SK-N-SH (cell line): Measurements from ENCODE around the gene RCOR1. TPM values are rescaled to one million over a fixed set of nuclear protein-coding genes. Genes with fewer than 3 reads are reported as not detected.

Source experiments
- CTCF ChIA-PET: fragments of 300-600, 350-600 bp; formaldehyde crosslinking; extraction: SDS; loops from one replicate; lab custom pipeline; 2021; lab: Yijun Ruan, JAX
- POLR2A ChIA-PET: fragments of 350-600 bp; sonication (Branson Sonifier 250); formaldehyde crosslinking; extraction: SDS; loops from one replicate; lab custom pipeline; 2020; ENCODE audit warnings: antibody characterized with exemption, inconsistent platforms; lab: Yijun Ruan, JAX
- DNase-seq: peaks from one replicate; pipeline ENCODE4 v3.0.0; 2012
- H2AFZ ChIP-seq: fragments of 200-600 bp; sonication (generic); 2 replicates; pipeline ENCODE4 v1.8.1; 2016; ENCODE audit warnings: antibody characterized with exemption, mild to moderate bottlenecking, low read depth
- H3F3A ChIP-seq: fragments of 200-600 bp; sonication (generic); replicated peaks from 2 replicates; pipeline ENCODE3; 2016; ENCODE audit warnings: antibody characterized with exemption, mild to moderate bottlenecking; ENCODE audit not compliant: insufficient read depth
- H3K27ac ChIP-seq, 2 experiments: fragments of 200-500 bp in 1 of 2; fragments of 200-600 bp in 1 of 2; sonication (Bioruptor generic) in 1 of 2; sonication (generic), shearing (Covaris generic) in 1 of 2; 2 replicates each; pipeline versions ENCODE4 v1.5.1 to v1.6.1; 2014 to 2016; ENCODE audit warnings: low read depth in 2 of 2, inconsistent platforms in 1 of 2, low read length in 1 of 2, mild to moderate bottlenecking in 1 of 2, mixed read lengths in 1 of 2
- H3K27me3 ChIP-seq: fragments of 200-600 bp; sonication (generic), shearing (Covaris generic); 2 replicates; pipeline ENCODE4 v1.6.1; 2016; ENCODE audit warnings: mixed run types; ENCODE audit not compliant: insufficient read depth
- H3K36me3 ChIP-seq, 2 experiments: fragments of 200-500 bp in 1 of 2; fragments of 200-600 bp in 1 of 2; sonication (Bioruptor generic) in 1 of 2; sonication (generic) in 1 of 2; replicated peaks in 1 of 2; 2 replicates each; pipeline versions ENCODE3 to v1.5.1; 2014 to 2016; ENCODE audit warnings: low read length in 1 of 2, mild to moderate bottlenecking in 1 of 2; ENCODE audit not compliant: insufficient read depth in 2 of 2, control insufficient read depth in 1 of 2
- H3K4me1 ChIP-seq, 2 experiments: fragments of 200-500 bp in 1 of 2; fragments of 200-600 bp in 1 of 2; sonication (Bioruptor generic) in 1 of 2; sonication (generic), shearing (Covaris generic) in 1 of 2; 2 replicates each; pipeline versions ENCODE4 v1.5.1 to v1.6.1; 2014 to 2016; ENCODE audit warnings: low read depth in 1 of 2, low read length in 1 of 2, mixed run types in 1 of 2; ENCODE audit not compliant: insufficient read depth in 2 of 2, control insufficient read depth in 1 of 2
- H3K4me2 ChIP-seq: fragments of 200-600 bp; sonication (generic), shearing (Covaris generic); 2 replicates; pipeline ENCODE4 v1.6.1; 2017; ENCODE audit warnings: mixed run types
- H3K4me3 ChIP-seq, 2 experiments: fragments of 200-500 bp in 1 of 2; fragments of 200-600 bp in 1 of 2; sonication (Bioruptor generic) in 1 of 2; sonication (generic), shearing (Covaris generic) in 1 of 2; 2 replicates each; pipeline versions ENCODE4 v1.5.1 to v1.8.1; 2014 to 2016; ENCODE audit warnings: low read depth in 2 of 2, inconsistent platforms in 1 of 2, low read length in 1 of 2, mild to moderate bottlenecking in 1 of 2, mixed read lengths in 1 of 2, moderate library complexity in 1 of 2
- H3K79me2 ChIP-seq: fragments of 200-600 bp; sonication (generic); 2 replicates; pipeline ENCODE4 v1.8.1; 2017; ENCODE audit warnings: mild to moderate bottlenecking; ENCODE audit not compliant: insufficient read depth
- H3K9ac ChIP-seq: fragments of 200-600 bp; sonication (generic); 2 replicates; pipeline ENCODE4 v1.6.1; 2017; ENCODE audit warnings: mixed run types
- H3K9me2 ChIP-seq: fragments of 200-600 bp; sonication (generic); 2 replicates; pipeline ENCODE4 v1.6.1; 2017; ENCODE audit warnings: mixed run types
- H3K9me3 ChIP-seq: fragments of 200-600 bp; sonication (generic); 2 replicates; pipeline ENCODE4 v1.6.1; 2017; ENCODE audit warnings: mixed run types, mild to moderate bottlenecking, moderate library complexity
- H4K20me1 ChIP-seq: fragments of 200-600 bp; sonication (generic); 2 replicates; pipeline ENCODE4 v1.6.1; 2017; ENCODE audit warnings: mild to moderate bottlenecking, mixed run types; ENCODE audit not compliant: insufficient read depth
- CHD2 ChIP-seq: fragments of 150-350 bp; IDR thresholded peaks from 2 replicates; pipeline ENCODE4 v1.6.1; 2018; ENCODE audit warnings: low read length; ENCODE audit not compliant: partially characterized antibody
- CTCF ChIP-seq: fragments of 200-600 bp; sonication (generic); IDR thresholded peaks from 2 replicates; pipeline ENCODE4 v1.6.1; 2017; ENCODE audit warnings: antibody characterized with exemption, mild to moderate bottlenecking, moderate library complexity
- ELF1 ChIP-seq: IDR thresholded peaks from 2 replicates; pipeline ENCODE4 v1.4.0; 2012
- EZH2phosphoT487 ChIP-seq: fragments of 200-600 bp; sonication (generic); IDR thresholded peaks from 2 replicates; pipeline ENCODE4 v1.6.1; 2017; ENCODE audit warnings: low read depth, mixed run types, mild to moderate bottlenecking, antibody characterized with exemption, moderate library complexity, borderline replicate concordance
- FOXJ3 ChIP-seq: sonication (generic); formaldehyde crosslinking; IDR thresholded peaks from 2 replicates; pipeline ENCODE4 v1.5.1; 2020; ENCODE audit warnings: mild to moderate bottlenecking, missing genetic modification reagents
- FOXM1 ChIP-seq: IDR thresholded peaks from 2 replicates; pipeline ENCODE4 v1.4.0; 2012; ENCODE audit warnings: low read depth, mild to moderate bottlenecking
- GABPA ChIP-seq: IDR thresholded peaks from 2 replicates; pipeline ENCODE4 v1.4.0; 2012; ENCODE audit warnings: low read depth, mild to moderate bottlenecking
- GATA2 ChIP-seq: sonication (generic); formaldehyde crosslinking; IDR thresholded peaks from 2 replicates; pipeline ENCODE4 v1.5.0; 2020; ENCODE audit warnings: mild to moderate bottlenecking, missing genetic modification reagents
- IRF3 ChIP-seq: fragments of 150-350 bp; IDR thresholded peaks from 2 replicates; pipeline ENCODE4 v1.6.1; 2016; ENCODE audit warnings: mild to moderate bottlenecking, low read depth, low read length
- MEF2A ChIP-seq: IDR thresholded peaks from 2 replicates; pipeline ENCODE4 v1.4.0; 2012; ENCODE audit warnings: low read depth, borderline replicate concordance
- NFIC ChIP-seq: IDR thresholded peaks from 2 replicates; pipeline ENCODE4 v1.4.0; 2012; ENCODE audit warnings: borderline replicate concordance
- POLR2AphosphoS5 ChIP-seq: IDR thresholded peaks from 2 replicates; pipeline ENCODE4 v1.6.1; 2012; ENCODE audit warnings: low read depth, low read length
- RAD21 ChIP-seq: IDR thresholded peaks from 2 replicates; pipeline ENCODE4 v1.6.1; 2012; ENCODE audit warnings: mild to moderate bottlenecking, low read length
- RCOR1 ChIP-seq: fragments of 150-350 bp; IDR thresholded peaks from 2 replicates; pipeline ENCODE4 v1.6.1; 2017; ENCODE audit warnings: antibody characterized with exemption, low read length
- RFX5 ChIP-seq: IDR thresholded peaks from 2 replicates; pipeline ENCODE4 v1.6.1; 2012; ENCODE audit warnings: mild to moderate bottlenecking, improper control_type of control experiment, low read length
- RXRA ChIP-seq: IDR thresholded peaks from 2 replicates; pipeline ENCODE4 v1.4.0; 2012; ENCODE audit warnings: low read depth, mild to moderate bottlenecking, borderline replicate concordance
- TAF1 ChIP-seq: IDR thresholded peaks from 2 replicates; pipeline ENCODE4 v1.6.1; 2012; ENCODE audit warnings: low read depth, mild to moderate bottlenecking, low read length, moderate library complexity, borderline replicate concordance
- TEAD4 ChIP-seq: IDR thresholded peaks from 2 replicates; pipeline ENCODE4 v1.4.0; 2012; ENCODE audit warnings: mild to moderate bottlenecking, borderline replicate concordance; ENCODE audit not compliant: insufficient read depth
- ZBTB33 ChIP-seq: IDR thresholded peaks from 2 replicates; pipeline ENCODE4 v1.4.0; 2012; ENCODE audit warnings: low read depth, borderline replicate concordance
- WGBS: methylation state at CpG from one replicate; pipeline ENCODE4 v1.1.6; 2017; ENCODE audit warnings: low lambda C conversion rate; 5-methylcytosine and 5-hydroxymethylcytosine counted together
- polyA plus RNA-seq, 3 experiments: library from polyadenylated mRNA; depleted of rRNA; stranded (reverse); fragments of >200 nt; gene quantifications; 2 replicates each; pipeline ENCODE4 v1.2.3, GENCODE V29; 2012

The RCOR1 gene
- polyA plus RNA-seq, 1 of the 3 experiments (the other 2 are of a cell fraction), result 8.5 TPM

GRCh38 chr14:102692334-102692733 is 99.9 kb downstream of the RCOR1 start:
- no peaks in the 10 kb centered on the region for H3K9me3 ChIP-seq
- no peak overlapping the region for H3K4me3 ChIP-seq
- peaks cover 66% of the 10 kb centered on the region for H3K79me2 ChIP-seq
- H3K27me3 ChIP-seq, result no peaks in the 10 kb centered on the region
- H3K36me3 ChIP-seq, result no peaks in the 10 kb centered on the region
- CTCF ChIA-PET, result interaction anchor here (1.1 to 4.7 kb wide), 3 partner anchors 82 to 226 kb away, joined by 3 to 66 read pairs (median 26); no protein-coding TSS in a partner anchor
- 90% methylated on average over 4 of the region's 4 CpGs for WGBS
- H3K27ac ChIP-seq, result no peak overlapping the region
- DNase-seq, result no peak
- no peak overlapping the region for H3K9ac ChIP-seq
- TF ChIP-seq RXRA, result no peak
- no peak for TF ChIP-seq CTCF
- no peak for TF ChIP-seq IRF3
- no peak for TF ChIP-seq GATA2
- no peak for TF ChIP-seq RFX5
- TF ChIP-seq RAD21, result no peak
- no peak for TF ChIP-seq ELF1
- no peak for TF ChIP-seq FOXJ3 (CRISPR knock-in tag)
- TF ChIP-seq GABPA, result no peak
- no peak for TF ChIP-seq FOXM1
- TF ChIP-seq EZH2phosphoT487, result no peak
- no peak for TF ChIP-seq CHD2
- no peak for TF ChIP-seq ZBTB33
- TF ChIP-seq MEF2A, result no peak
- TF ChIP-seq RCOR1, result no peak
- TF ChIP-seq POLR2AphosphoS5, result no peak
- no peak for TF ChIP-seq TEAD4
- no peak for TF ChIP-seq NFIC
- TF ChIP-seq TAF1, result no peak
- H4K20me1 ChIP-seq, result peaks cover 49% of the 10 kb centered on the region
- H3F3A ChIP-seq, result peaks cover 14% of the 10 kb centered on the region
- POLR2A ChIA-PET, result no interaction called here
- peaks cover 0 to 30% of the 10 kb centered on the region in 2 experiments; a peak in 3 of 4 replicates for H3K4me1 ChIP-seq
- H3K4me2 ChIP-seq, result no peak overlapping the region
- no peak overlapping the region for H2AFZ ChIP-seq
- H3K9me2 ChIP-seq, result no peaks in the 10 kb centered on the region
